ENCODE results near the gene RNF112.
"Not testable (repeated sequence)": the region's sequence is repeated elsewhere in the genome, so short reads cannot be mapped to it uniquely, and the experiment has no call there.

RNF112 gene

GRCh38 chr17:19442731-19443130 lies 31.7 kb downstream of the RNF112 start:
- peaks cover 5% of the 10 kb centered on the region; the same call in 1 of the 2 replicates for H3K4me1 ChIP-seq (ENCODE audit: insufficient read depth, low read length)
- peaks cover 30% of the 10 kb centered on the region for H3K9me3 ChIP-seq (ENCODE audit: insufficient read depth, low read depth, low read length)
- H3K27me3 ChIP-seq (ENCODE audit: insufficient read depth, low read length), result no peaks in the 10 kb centered on the region
- H3K36me3 ChIP-seq (ENCODE audit: insufficient read depth, low read length), result no peaks in the 10 kb centered on the region
- H3K27ac ChIP-seq (ENCODE audit: low read depth, low read length), result no peak overlapping the region
- no peak overlapping the region for H3K9ac ChIP-seq (ENCODE audit: low read depth, low read length)
- no peak overlapping the region for H3K4me3 ChIP-seq (ENCODE audit: low read length)
- 87% methylated on average over 2 of the region's 2 CpGs for WGBS

DNA sequence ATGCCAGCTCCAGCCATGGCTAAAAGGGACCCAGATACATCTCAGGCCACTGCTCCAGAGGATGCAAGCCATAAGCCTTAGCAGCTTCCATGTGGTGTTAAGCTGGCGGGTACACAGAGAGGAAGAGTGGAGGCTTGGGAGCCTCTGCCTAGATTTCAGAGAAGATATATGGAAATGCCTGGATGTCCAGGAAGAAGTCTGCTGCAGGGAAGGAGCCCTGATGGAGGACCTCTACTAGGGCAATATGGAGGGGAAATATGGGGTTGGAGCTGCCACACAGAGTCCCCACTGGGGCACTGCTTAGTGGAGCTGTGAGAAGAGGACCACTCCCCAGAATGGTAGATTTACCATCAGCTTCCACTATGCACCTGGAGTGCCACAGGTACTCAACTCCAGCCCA lies 32.1 kb downstream of the RNF112 start:
- WGBS, result 95% methylated on average over 1 of the region's 1 CpG
- peaks cover 6% of the 10 kb centered on the region; the same call in 1 of the 2 replicates for H3K4me1 ChIP-seq (ENCODE audit: insufficient read depth, low read length)
- H3K4me3 ChIP-seq (ENCODE audit: low read length), result no peak overlapping the region
- no peaks in the 10 kb centered on the region for H3K36me3 ChIP-seq (ENCODE audit: insufficient read depth, low read length)
- H3K9me3 ChIP-seq (ENCODE audit: insufficient read depth, low read depth, low read length), result peaks cover 30% of the 10 kb centered on the region
- H3K27me3 ChIP-seq (ENCODE audit: insufficient read depth, low read length), result no peaks in the 10 kb centered on the region
- no peak overlapping the region for H3K9ac ChIP-seq (ENCODE audit: low read depth, low read length)
- no peak overlapping the region for H3K27ac ChIP-seq (ENCODE audit: low read depth, low read length)

DNA sequence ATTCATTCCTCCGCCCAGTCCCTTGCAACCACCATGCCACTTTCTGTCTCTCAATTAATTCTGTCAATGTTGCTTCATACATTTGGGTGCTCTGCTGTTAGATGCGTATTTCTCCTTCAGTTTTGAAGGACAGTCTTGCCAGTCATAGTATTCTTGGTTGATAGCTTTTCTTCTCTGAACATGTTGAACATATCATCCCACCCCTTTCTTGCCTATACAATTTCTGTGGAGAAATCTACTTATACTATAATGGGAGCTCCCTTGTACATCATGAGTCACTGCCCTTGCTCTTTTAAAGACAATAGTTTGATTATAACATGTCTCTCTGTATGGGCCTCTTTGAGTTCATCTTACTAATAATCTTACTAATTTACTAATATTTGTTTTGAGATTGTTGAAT lies 34.1 kb downstream of the RNF112 start:
- no peak overlapping the region; the same call in 1 of the 2 replicates for H3K4me3 ChIP-seq (ENCODE audit: low read length)
- no peaks in the 10 kb centered on the region for H3K27me3 ChIP-seq (ENCODE audit: insufficient read depth, low read length)
- peaks cover 9% of the 10 kb centered on the region; the same call in 1 of the 2 replicates for H3K4me1 ChIP-seq (ENCODE audit: insufficient read depth, low read length)
- H3K36me3 ChIP-seq (ENCODE audit: insufficient read depth, low read length), result no peaks in the 10 kb centered on the region
- H3K9ac ChIP-seq (ENCODE audit: low read depth, low read length), result no peak overlapping the region
- WGBS, result 97% methylated on average over 2 of the region's 2 CpGs
- peaks cover 30% of the 10 kb centered on the region for H3K9me3 ChIP-seq (ENCODE audit: insufficient read depth, low read depth, low read length)
- H3K27ac ChIP-seq (ENCODE audit: low read depth, low read length), result no peak overlapping the region

- 96% methylated on average over 26 of the region's 26 CpGs for WGBS
- H3K27ac ChIP-seq (ENCODE audit: low read depth, low read length); H3K27me3 ChIP-seq (ENCODE audit: insufficient read depth, low read length); H3K36me3 ChIP-seq (ENCODE audit: insufficient read depth, low read length); H3K9ac ChIP-seq (ENCODE audit: low read depth, low read length); H3K4me1 ChIP-seq (ENCODE audit: insufficient read depth, low read length); H3K4me3 ChIP-seq (ENCODE audit: low read length): not testable (repeated sequence)
- peaks cover 30% of the 10 kb centered on the region for H3K9me3 ChIP-seq (ENCODE audit: insufficient read depth, low read depth, low read length)
Observed at GRCh38 chr17:19446577-19446976, 35.5 kb downstream of the RNF112 start.

DNA sequence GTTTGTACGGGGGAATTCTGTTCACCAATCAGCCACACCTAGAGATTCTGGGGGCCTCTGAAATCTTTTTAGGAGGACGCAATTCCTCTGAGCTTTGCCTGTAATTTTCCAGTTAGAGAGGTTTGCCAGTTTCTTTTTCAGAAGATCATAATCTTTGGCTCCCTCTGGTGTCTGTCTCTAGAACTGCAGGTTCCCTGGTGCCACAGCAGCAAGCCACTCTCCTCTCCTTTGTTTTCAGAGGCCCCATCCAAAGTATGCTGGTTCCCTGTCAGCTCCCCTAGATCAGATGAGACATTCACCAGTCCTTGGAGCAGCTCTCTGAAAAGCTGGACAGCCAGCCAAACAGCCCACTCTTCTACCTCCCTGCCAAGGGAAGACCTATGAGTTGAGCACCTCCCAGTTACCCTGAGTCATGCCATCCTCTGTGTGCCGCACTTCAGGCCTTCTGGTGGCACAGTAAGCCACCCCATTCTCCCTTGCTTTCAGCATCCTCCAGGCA lies 36.1 kb downstream of the RNF112 start:
- peaks cover 30% of the 10 kb centered on the region for H3K9me3 ChIP-seq (ENCODE audit: insufficient read depth, low read depth, low read length)
- H3K9ac ChIP-seq (ENCODE audit: low read depth, low read length), result no peak overlapping the region; the same call in 1 of the 2 replicates
- 45% methylated on average over 3 of the region's 3 CpGs for WGBS
- no peak overlapping the region for H3K4me3 ChIP-seq (ENCODE audit: low read length)
- peaks cover 9% of the 10 kb centered on the region; the same call in 1 of the 2 replicates for H3K4me1 ChIP-seq (ENCODE audit: insufficient read depth, low read length)
- H3K27ac ChIP-seq (ENCODE audit: low read depth, low read length), result no peak overlapping the region
- no peaks in the 10 kb centered on the region for H3K36me3 ChIP-seq (ENCODE audit: insufficient read depth, low read length)
- no peaks in the 10 kb centered on the region for H3K27me3 ChIP-seq (ENCODE audit: insufficient read depth, low read length)

DNA sequence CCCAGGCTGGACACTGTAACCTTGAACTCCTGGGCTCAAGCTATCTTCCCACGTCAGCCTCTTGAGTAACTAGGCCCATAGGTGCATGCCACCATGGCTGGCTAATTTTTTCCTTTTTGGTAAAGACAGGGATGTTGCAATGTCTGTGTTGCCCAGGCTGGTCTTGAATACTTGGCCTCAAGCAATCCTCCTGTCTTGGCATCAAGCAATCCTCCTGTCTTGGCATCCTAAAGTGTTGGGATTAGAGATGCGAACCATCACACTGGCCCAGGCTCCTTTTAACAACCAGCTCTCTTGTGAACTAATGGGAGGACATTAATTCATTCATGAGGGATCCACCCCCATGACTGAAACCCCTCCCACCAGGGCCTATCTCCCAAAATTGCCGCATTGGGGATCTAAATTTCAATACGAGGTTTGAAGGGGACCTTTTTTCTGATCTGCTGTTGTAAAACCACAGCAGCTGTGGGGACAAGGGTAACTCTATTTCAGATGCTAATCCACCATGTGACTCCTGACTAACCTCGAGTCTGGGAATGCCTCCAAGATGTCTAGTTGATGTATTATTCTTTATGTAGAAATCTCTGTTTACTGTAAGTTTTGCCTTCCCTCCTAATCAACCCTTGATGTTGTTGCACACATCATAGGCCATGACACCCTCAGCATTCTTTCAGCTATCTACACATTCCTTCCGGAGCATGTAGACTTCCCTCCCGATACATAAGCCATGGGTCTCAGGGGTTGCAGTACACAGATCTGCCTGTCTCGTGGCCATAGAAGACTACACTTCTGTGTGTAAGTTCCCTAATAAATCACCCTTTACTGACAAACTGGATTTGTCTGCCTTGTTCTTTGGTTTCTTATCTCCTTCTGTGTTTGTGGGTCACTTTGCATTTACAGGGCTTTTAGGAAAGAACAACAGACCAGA lies 37.6 kb downstream of the RNF112 start:
- Histone ChIP-seq H3K4me3 (ENCODE audit: low read length) (no peak overlapping the region), H3K27me3 (ENCODE audit: insufficient read depth, low read length) (no peaks in the 10 kb centered on the region), H3K4me1 (ENCODE audit: insufficient read depth, low read length) (peaks cover 9% of the 10 kb centered on the region; the same call in 1 of the 2 replicates), H3K36me3 (ENCODE audit: insufficient read depth, low read length) (no peaks in the 10 kb centered on the region), H3K9me3 (ENCODE audit: insufficient read depth, low read depth, low read length) (peaks cover 16% of the 10 kb centered on the region), H3K27ac (ENCODE audit: low read depth, low read length) (no peak overlapping the region), H3K9ac (ENCODE audit: low read depth, low read length) (no peak overlapping the region)
- WGBS, result 88% methylated on average over 8 of the region's 8 CpGs

DNA sequence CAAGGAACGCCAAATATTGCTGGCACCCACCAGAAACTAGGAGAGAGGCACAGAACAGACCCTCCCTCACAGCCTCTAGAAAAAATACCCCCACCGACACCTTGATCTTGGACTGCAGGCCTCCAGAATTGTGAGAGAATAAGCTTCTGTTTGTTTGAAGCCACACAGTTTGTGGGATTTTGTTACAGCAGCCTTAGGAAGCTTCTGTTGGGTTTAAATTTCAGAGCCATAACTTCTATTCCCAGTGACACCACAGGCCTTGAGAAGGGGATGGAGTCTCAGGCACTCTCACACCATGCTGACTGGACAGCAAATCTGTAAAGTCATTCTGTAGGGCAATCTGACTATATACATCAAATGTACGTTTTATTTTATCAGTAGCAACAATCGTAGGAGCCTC lies 38.6 kb downstream of the RNF112 start:
- Histone ChIP-seq H3K36me3 (ENCODE audit: insufficient read depth, low read length) (no peaks in the 10 kb centered on the region), H3K9me3 (ENCODE audit: insufficient read depth, low read depth, low read length) (peaks cover 9% of the 10 kb centered on the region), H3K27ac (ENCODE audit: low read depth, low read length) (no peak overlapping the region), H3K9ac (ENCODE audit: low read depth, low read length) (no peak overlapping the region), H3K27me3 (ENCODE audit: insufficient read depth, low read length) (no peaks in the 10 kb centered on the region), H3K4me1 (ENCODE audit: insufficient read depth, low read length) (peaks cover 13% of the 10 kb centered on the region; the same call in 1 of the 2 replicates), H3K4me3 (ENCODE audit: low read length) (no peak overlapping the region)
- WGBS, result 91% methylated on average over 4 of the region's 4 CpGs

DNA sequence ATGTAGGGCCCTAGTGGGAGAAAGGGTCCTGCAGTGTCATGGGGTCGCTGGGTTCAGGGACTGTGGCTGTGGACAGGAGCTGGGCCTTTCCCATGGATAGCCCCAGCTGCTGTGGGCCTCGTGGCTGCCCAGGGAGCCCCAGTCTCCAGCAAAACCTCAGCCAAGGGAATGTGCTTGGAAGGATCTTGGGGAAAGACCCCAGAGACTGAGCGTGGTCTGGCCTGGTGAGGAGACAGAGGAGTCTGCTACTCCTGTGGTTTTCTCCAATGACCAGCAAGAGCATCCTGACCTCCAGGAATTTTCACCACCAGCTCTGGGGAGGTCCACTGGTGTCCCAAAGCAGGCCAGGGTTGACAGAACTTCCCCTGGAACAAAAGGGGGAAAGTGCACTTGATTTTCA lies 42.3 kb downstream of the RNF112 start:
- Histone ChIP-seq H3K27ac (ENCODE audit: low read depth, low read length) (no peak overlapping the region), H3K36me3 (ENCODE audit: insufficient read depth, low read length) (no peaks in the 10 kb centered on the region), H3K9me3 (ENCODE audit: insufficient read depth, low read depth, low read length) (no peaks in the 10 kb centered on the region), H3K27me3 (ENCODE audit: insufficient read depth, low read length) (no peaks in the 10 kb centered on the region), H3K4me3 (ENCODE audit: low read length) (no peak overlapping the region), H3K9ac (ENCODE audit: low read depth, low read length) (no peak overlapping the region), H3K4me1 (ENCODE audit: insufficient read depth, low read length) (peaks cover 32% of the 10 kb centered on the region)
- 95% methylated on average over 3 of the region's 3 CpGs for WGBS

DNA sequence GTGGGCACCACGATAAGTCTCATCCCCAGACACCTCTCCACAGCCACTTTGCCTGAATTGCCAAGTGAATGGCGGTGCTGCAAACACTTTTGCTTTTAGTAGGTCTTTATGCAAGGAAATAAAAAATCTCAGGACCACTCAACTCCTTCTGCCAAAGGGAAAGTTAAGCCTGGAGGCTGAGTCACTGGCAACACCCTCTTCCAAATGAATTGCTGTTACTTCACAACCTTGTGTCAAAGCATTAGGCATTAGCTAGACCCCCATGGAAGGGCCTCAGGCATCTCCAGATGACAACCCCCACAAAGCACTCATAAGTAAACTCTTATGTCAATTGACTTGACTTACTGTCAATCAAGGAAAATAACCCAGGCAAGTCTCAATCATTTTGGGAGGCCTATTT lies 43.0 kb downstream of the RNF112 start:
- H3K27ac ChIP-seq (ENCODE audit: low read depth, low read length), result no peak overlapping the region
- no peaks in the 10 kb centered on the region for H3K36me3 ChIP-seq (ENCODE audit: insufficient read depth, low read length)
- peaks cover 35% of the 10 kb centered on the region for H3K4me1 ChIP-seq (ENCODE audit: insufficient read depth, low read length)
- no peaks in the 10 kb centered on the region for H3K9me3 ChIP-seq (ENCODE audit: insufficient read depth, low read depth, low read length)
- no peaks in the 10 kb centered on the region for H3K27me3 ChIP-seq (ENCODE audit: insufficient read depth, low read length)
- no peak overlapping the region for H3K9ac ChIP-seq (ENCODE audit: low read depth, low read length)
- WGBS, result 90% methylated on average over 2 of the region's 2 CpGs
- no peak overlapping the region for H3K4me3 ChIP-seq (ENCODE audit: low read length)

DNA sequence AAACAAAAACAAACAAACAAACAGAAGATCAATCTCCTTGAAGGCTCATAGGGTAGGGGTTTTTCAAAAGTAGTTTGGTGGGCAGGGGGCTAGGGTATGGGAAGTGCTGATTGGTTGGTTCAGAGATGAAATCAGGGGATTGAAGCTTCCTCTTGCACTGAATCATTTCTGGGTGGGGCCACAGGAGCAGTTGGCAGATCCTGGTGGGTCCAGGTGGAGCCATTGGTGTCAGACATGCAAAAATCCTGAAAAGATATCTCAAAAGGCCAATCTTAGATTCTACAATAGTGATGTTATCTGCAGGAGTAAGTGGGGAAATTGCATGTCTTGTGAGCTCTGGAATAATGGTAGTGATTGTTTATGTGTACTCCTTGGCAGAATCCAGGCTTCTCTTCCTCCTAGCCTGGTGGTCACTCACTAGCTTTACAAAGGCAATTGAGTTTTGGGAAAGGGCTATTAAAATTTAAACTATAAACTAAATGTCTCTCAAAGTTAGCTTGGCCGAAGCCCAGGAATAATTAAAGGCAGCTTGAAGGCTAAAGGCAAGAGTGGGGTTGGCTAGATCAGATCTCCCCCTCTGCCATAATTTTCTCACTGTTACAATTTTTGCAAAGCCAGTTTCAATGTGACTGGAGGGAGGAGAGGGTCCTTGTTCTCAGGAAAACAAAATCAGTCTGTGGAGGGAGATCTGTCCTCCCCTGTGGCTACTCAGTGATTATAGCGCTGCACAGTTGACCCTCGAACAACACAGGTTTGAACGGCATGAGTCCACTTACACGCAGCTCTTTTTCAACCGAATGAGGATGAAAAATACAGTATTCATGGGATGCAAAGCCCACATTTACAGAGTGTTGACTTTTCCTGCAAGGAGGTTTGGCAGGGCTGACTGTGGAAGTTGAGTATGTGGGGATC lies 45.2 kb downstream of the RNF112 start:
- 85% methylated on average over 5 of the region's 6 CpGs for WGBS
- H3K4me3 ChIP-seq (ENCODE audit: low read length), result no peak overlapping the region
- no peaks in the 10 kb centered on the region for H3K36me3 ChIP-seq (ENCODE audit: insufficient read depth, low read length)
- peaks cover 54% of the 10 kb centered on the region for H3K4me1 ChIP-seq (ENCODE audit: insufficient read depth, low read length)
- H3K27ac ChIP-seq (ENCODE audit: low read depth, low read length), result no peak overlapping the region
- no peaks in the 10 kb centered on the region for H3K9me3 ChIP-seq (ENCODE audit: insufficient read depth, low read depth, low read length)
- no peak overlapping the region for H3K9ac ChIP-seq (ENCODE audit: low read depth, low read length)
- H3K27me3 ChIP-seq (ENCODE audit: insufficient read depth, low read length), result no peaks in the 10 kb centered on the region

GRCh38 chr17:19457046-19457445 lies 46.0 kb downstream of the RNF112 start:
- no peak overlapping the region for H3K4me3 ChIP-seq (ENCODE audit: low read length)
- peaks cover 60% of the 10 kb centered on the region for H3K4me1 ChIP-seq (ENCODE audit: insufficient read depth, low read length)
- H3K27me3 ChIP-seq (ENCODE audit: insufficient read depth, low read length), result no peaks in the 10 kb centered on the region
- no peaks in the 10 kb centered on the region for H3K36me3 ChIP-seq (ENCODE audit: insufficient read depth, low read length)
- peak overlapping the region; percentile 1; the same call in 1 of the 2 replicates for H3K9ac ChIP-seq (ENCODE audit: low read depth, low read length)
- H3K9me3 ChIP-seq (ENCODE audit: insufficient read depth, low read depth, low read length), result no peaks in the 10 kb centered on the region
- H3K27ac ChIP-seq (ENCODE audit: low read depth, low read length), result peak overlapping the region; percentile 50; the same call in 1 of the 2 replicates
- 71% methylated on average over 3 of the region's 3 CpGs for WGBS
